ENCODE measurements around the gene KNL1. TPM values are rescaled to one million over a fixed set of nuclear protein-coding genes. Genes with fewer than 3 reads are reported as not detected.
"Not testable (repeated sequence)": the region's sequence is repeated elsewhere in the genome, so short reads cannot be mapped to it uniquely, and the experiment has no call there.

The KNL1 gene
- total and polyA plus RNA-seq, 10 of the 15 experiments (the other 5 are each of a cell fraction or from before 2014, with no cell fraction given), result 10.9 to 55.5 (median 28.4) TPM

DNA sequence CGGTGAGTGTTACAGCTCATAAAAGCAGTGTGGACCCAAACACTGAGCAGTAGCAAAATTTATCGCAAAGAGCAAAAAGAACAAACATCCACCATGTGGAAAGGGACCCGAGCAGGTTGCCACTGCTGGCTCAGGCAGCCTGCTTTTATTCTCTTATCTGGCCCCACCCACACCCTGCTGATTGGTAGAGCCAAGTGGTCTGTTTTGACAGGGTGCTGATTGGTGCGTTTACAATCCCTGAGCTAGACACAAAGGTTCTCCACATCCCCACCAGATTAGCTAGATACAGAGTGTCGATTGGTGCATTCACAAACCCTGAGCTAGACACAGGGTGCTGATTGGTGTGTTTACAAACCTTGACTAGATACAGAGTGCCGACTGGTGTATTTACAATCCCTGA is 82.2 kb downstream of the KNL1 start:
- H3K27me3 ChIP-seq (replicated peaks in 1 of 2; ENCODE audit: control insufficient read depth in 2 of 2, insufficient read depth in 2 of 2, low read length in 1 of 2); H4K20me1 ChIP-seq (ENCODE audit: control insufficient read depth, insufficient read depth); H3K9ac ChIP-seq (ENCODE audit: control insufficient read depth, insufficient read depth, low read length); H3K27ac ChIP-seq (ENCODE audit: control insufficient read depth, insufficient read depth); H3K4me2 ChIP-seq (ENCODE audit: control insufficient read depth, insufficient read depth); POLR2A ChIA-PET; in situ Hi-C loops (cut with MboI); H3K9me3 ChIP-seq (replicated peaks; ENCODE audit: control insufficient read depth, insufficient read depth, low read length); H3K36me3 ChIP-seq (ENCODE audit: control insufficient read depth in 2 of 2, insufficient read depth in 2 of 2, low read length in 1 of 2); H2AFZ ChIP-seq (ENCODE audit: control insufficient read depth, low read depth, low read length); FAIRE-seq; H3K4me3 ChIP-seq; BruUV-seq (replicated peaks); DNase-seq (ENCODE audit: low read depth, low spot score); ATAC-seq; H3K79me2 ChIP-seq (ENCODE audit: control insufficient read depth, insufficient read depth, low read length): not testable (repeated sequence)
- ChIA-PET SMC1A (ENCODE audit: uncharacterized antibody, unreplicated experiment) (interaction anchor here (1.2 to 2.5 kb wide), 3 partner anchors 12 to 106 kb away, joined by 3 to 8 read pairs (median 4); no protein-coding TSS in a partner anchor), CTCF (interaction anchor here (1.2 to 4.5 kb wide), 5 partner anchors 8 to 216 kb away, joined by 3 to 26 read pairs (median 5); partner anchors contain the start of gene RAD51), RAD21 (ENCODE audit: unreplicated experiment) (interaction anchor here (1.1 kb wide), 1 partner anchor 181 kb away, joined by 4 read pairs; no protein-coding TSS in a partner anchor)
- intact Hi-C loops (cut with micrococcal nuclease; ENCODE audit: unreplicated experiment), result loop anchor here (10.0 kb wide), 1 partner anchor 161 kb away; no protein-coding TSS in a partner anchor
- 94% methylated on average over 6 of the region's 6 CpGs for WGBS (ENCODE audit: insufficient coverage, insufficient replicate concordance, low lambda C conversion rate, missing lambda C conversion rate)
- peaks cover 10% of the 10 kb centered on the region for H3K4me1 ChIP-seq (ENCODE audit: control insufficient read depth, insufficient read depth, low read length)
- 0 out of 2 replicates have a peak, but pooled peaks have one; percentile 43 for TF ChIP-seq NFYB (IDR thresholded peaks at IDR 0.05; ENCODE audit: insufficient read depth, low read depth, low read length)

DNA sequence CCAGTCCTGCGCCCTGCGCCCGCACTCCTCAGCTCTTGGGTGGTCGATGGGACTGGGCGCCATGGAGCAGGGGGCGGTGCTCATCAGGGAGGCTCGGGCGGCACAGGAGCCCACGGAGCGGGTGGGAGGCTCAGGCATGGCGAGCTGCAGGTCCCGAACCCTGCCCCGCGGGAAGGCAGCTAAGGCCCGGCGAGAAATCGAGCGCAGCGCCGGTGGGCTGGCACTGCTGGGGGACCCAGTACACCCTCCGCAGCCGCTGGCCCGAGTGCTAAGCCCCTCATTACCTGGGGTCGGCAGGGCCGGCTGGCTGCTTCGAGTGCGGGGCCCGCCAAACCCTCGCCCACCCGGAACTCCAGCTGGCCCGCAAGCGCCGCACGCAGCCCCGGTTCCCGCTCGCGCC is 82.9 kb downstream of the KNL1 start:
- H3K9me3 ChIP-seq (replicated peaks; ENCODE audit: control insufficient read depth, insufficient read depth, low read length); FAIRE-seq; H3K9ac ChIP-seq (ENCODE audit: control insufficient read depth, insufficient read depth, low read length); H3K27me3 ChIP-seq (replicated peaks in 1 of 2; ENCODE audit: control insufficient read depth in 2 of 2, insufficient read depth in 2 of 2, low read length in 1 of 2); H3K4me2 ChIP-seq (ENCODE audit: control insufficient read depth, insufficient read depth); BruUV-seq (replicated peaks); ATAC-seq; in situ Hi-C loops (cut with MboI); H4K20me1 ChIP-seq (ENCODE audit: control insufficient read depth, insufficient read depth); H3K36me3 ChIP-seq (ENCODE audit: control insufficient read depth in 2 of 2, insufficient read depth in 2 of 2, low read length in 1 of 2); H3K4me3 ChIP-seq; H2AFZ ChIP-seq (ENCODE audit: control insufficient read depth, low read depth, low read length); H3K79me2 ChIP-seq (ENCODE audit: control insufficient read depth, insufficient read depth, low read length); DNase-seq (ENCODE audit: low read depth, low spot score); POLR2A ChIA-PET; H3K27ac ChIP-seq (ENCODE audit: control insufficient read depth, insufficient read depth): not testable (repeated sequence)
- WGBS (ENCODE audit: insufficient coverage, insufficient replicate concordance, low lambda C conversion rate, missing lambda C conversion rate), result 97% methylated on average over 21 of the region's 38 CpGs
- ChIA-PET CTCF (interaction anchor here (1.1 to 4.5 kb wide), 5 partner anchors 18 to 215 kb away, joined by 3 to 26 read pairs (median 5); partner anchors contain the start of gene RAD51), RAD21 (ENCODE audit: unreplicated experiment) (interaction anchor here (1.1 kb wide), 1 partner anchor 181 kb away, joined by 4 read pairs; no protein-coding TSS in a partner anchor), SMC1A (ENCODE audit: uncharacterized antibody, unreplicated experiment) (interaction anchor here (1.2 to 2.5 kb wide), 2 partner anchors 17 to 106 kb away, joined by 4 to 8 read pairs; no protein-coding TSS in a partner anchor)
- intact Hi-C loops (cut with micrococcal nuclease; ENCODE audit: unreplicated experiment), result loop anchor here (10.0 kb wide), 1 partner anchor 162 kb away; no protein-coding TSS in a partner anchor
- peaks cover 10% of the 10 kb centered on the region for H3K4me1 ChIP-seq (ENCODE audit: control insufficient read depth, insufficient read depth, low read length)

All from GM12878 (cell line).